IPS DF 6.9 (cell line): ENCODE results near the gene JPT2.

Source experiments
- DNase-seq: peaks from one replicate; pipeline ENCODE4 v3.0.0-alpha.2; 2013; ENCODE audit warnings: low read depth, low spot score
- H3K27ac ChIP-seq: one replicate; pipeline ENCODE4 v1.5.1; 2013; ENCODE audit warnings: low read length, control low read depth
- H3K27me3 ChIP-seq: 2 replicates; pipeline ENCODE4 v1.6.1; 2013; ENCODE audit warnings: mild to moderate bottlenecking, low read length; ENCODE audit not compliant: control insufficient read depth, insufficient read depth
- H3K36me3 ChIP-seq: 2 replicates; pipeline ENCODE4 v1.6.1; 2013; ENCODE audit warnings: low read length; ENCODE audit not compliant: control insufficient read depth, insufficient read depth
- H3K4me1 ChIP-seq: 2 replicates; pipeline ENCODE4 v1.6.1; 2013; ENCODE audit warnings: low read length; ENCODE audit not compliant: control insufficient read depth, insufficient read depth
- H3K4me3 ChIP-seq: 2 replicates; pipeline ENCODE4 v1.5.1; 2013; ENCODE audit warnings: mild to moderate bottlenecking, low read length
- H3K9me3 ChIP-seq: 2 replicates; pipeline ENCODE4 v1.6.1; 2013; ENCODE audit warnings: low read length, inconsistent platforms; ENCODE audit not compliant: control insufficient read depth, insufficient read depth
- WGBS: extraction: QIAGEN DNeasy Blood & Tissue Kit; methylation state at CpG from one replicate; pipeline ENCODE4 v1.1.7; 2013; ENCODE audit warnings: mixed read lengths, missing lambda C conversion rate; ENCODE audit not compliant: insufficient read length, insufficient coverage; 5-methylcytosine and 5-hydroxymethylcytosine counted together

Gene JPT2

DNA sequence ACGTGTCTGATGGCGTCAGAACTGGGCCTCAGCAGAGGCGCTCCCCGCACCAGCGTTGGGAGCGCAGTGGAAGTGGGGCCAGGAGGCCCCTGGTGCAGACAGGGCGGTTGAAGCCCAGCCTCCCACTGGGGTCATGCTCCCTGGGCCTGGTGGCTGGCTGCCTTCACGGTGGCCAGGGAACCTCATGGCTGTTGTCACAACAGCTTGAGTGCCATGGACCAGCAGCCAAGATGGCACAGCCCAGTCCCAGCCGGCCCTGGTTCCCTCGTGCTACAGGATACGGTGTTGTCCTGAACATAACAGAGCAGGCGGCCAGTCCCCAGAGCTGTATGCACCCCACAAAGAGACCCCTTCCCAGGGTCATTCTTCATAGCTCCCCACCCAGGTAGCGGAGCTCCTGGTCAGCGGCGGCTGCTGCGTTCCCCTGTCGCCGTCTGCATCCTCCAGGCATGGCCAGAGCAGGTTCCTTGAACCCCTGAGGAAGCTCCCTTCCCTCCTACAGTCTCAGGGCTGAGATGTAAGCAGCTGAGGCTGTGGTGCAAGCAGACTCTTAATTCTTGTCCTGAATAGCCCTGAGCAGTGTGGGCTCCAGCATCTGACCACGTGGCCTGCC is 63.6 kb downstream of the JPT2 start:
- no CpG with 5 or more reads among the region's 19 CpGs for WGBS

DNA sequence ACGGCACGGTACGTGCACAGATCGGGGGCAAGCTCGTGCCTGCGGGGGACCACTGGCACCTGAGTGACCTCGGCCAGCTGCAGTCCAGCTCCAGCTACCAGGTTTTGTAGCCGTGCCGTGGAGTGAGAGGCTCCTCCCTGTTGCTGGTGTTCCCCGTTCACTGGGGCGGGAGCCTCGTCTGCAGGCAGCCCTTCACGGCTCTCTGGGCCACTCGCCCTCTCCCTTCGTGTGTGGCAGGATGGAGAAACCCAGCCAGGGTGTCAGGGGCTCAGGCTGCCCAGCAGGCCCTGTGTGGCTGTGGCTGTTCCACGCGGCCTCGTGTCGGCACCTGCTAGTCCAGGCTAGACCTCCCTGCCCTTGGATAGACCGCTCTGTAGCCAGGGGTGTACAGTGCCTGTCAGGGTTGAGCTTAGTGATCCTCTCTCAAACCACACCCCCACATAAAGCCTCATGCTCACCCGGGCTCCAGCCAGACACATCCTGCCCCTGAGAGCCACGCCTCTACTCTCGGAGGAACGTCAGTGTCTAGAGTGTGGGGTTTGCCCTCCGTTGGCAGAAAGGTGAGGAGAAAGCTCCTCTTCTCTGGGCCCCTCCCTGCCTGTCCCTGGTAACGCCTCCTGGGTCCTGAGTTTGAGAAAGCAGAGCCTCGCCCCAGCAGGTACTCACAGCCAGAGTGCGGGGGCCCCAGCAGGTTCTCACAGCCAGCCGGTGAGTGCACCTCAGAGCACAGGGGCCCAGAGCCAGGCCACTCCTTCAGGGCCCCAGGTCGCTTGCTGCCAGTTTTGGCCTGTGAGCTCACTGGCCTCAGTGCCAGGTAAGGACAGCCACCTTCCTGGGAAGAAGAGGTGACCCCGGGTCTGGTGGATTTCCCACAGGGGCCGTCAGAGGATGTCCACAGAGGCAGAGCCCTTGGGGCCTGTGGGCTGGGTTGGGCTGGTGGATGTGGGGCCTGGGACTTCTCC is 65.6 kb downstream of the JPT2 start:
- H3K27ac ChIP-seq, result no peak overlapping the region
- no peak overlapping the region for H3K4me3 ChIP-seq
- no peak for DNase-seq
- no peaks in the 10 kb centered on the region for H3K4me1 ChIP-seq
- no peaks in the 10 kb centered on the region for H3K27me3 ChIP-seq
- H3K36me3 ChIP-seq, result peaks cover 10% of the 10 kb centered on the region
- WGBS, result no CpG with 5 or more reads among the region's 32 CpGs
- no peaks in the 10 kb centered on the region for H3K9me3 ChIP-seq

More for the DNA sequence above, 63.6 kb downstream of the JPT2 start:
- no peaks in the 10 kb centered on the region for H3K27me3 ChIP-seq
- no peak for DNase-seq
- H3K27ac ChIP-seq, result no peak overlapping the region
- H3K9me3 ChIP-seq, result no peaks in the 10 kb centered on the region
- H3K36me3 ChIP-seq, result peaks cover 4% of the 10 kb centered on the region; the same call in 1 of the 2 replicates
- no peak overlapping the region for H3K4me3 ChIP-seq
- no peaks in the 10 kb centered on the region for H3K4me1 ChIP-seq

DNA sequence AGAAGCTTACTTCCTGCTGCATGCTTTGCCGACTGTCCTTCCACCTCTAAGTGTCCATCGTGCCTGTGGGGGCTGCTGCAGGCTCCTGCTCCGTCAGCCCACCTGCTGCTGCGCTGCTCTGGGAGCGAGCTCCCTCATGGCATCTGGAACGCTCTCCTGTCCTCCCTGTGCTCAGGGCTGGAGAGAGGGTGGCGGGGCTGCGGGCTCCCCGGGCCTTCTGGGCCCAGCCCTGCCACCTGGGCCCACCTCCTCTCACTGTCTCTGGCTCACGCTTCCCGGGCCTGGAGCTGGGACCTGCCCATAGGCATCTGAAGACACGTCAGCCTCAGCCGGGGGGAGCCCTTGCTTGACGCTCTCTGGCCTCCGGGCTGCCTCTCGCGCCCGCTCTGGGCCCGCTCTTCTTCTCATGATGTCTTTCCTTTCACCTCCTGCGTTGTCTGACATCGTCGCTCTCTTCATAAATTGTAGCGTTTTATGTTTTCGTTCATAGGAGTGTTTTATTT is 66.3 kb downstream of the JPT2 start:
- Histone ChIP-seq H3K27ac (no peak overlapping the region), H3K36me3 (peaks cover 10% of the 10 kb centered on the region), H3K4me3 (no peak overlapping the region), H3K9me3 (no peaks in the 10 kb centered on the region), H3K27me3 (no peaks in the 10 kb centered on the region), H3K4me1 (no peaks in the 10 kb centered on the region)
- no peak for DNase-seq
- WGBS, result no CpG with 5 or more reads among the region's 24 CpGs

GRCh38 chr16:1745181-1745899 is 67.3 kb downstream of the JPT2 start:
- Histone ChIP-seq H3K9me3 (no peaks in the 10 kb centered on the region), H3K27me3 (no peaks in the 10 kb centered on the region), H3K4me3 (no peak overlapping the region), H3K4me1 (no peaks in the 10 kb centered on the region), H3K36me3 (peaks cover 10% of the 10 kb centered on the region), H3K27ac (no peak overlapping the region)
- no peak for DNase-seq
- WGBS, result no CpG with 5 or more reads among the region's 25 CpGs

GRCh38 chr16:1745900-1746692 is 68.0 kb downstream of the JPT2 start:
- no peak overlapping the region for H3K4me3 ChIP-seq
- no peaks in the 10 kb centered on the region for H3K4me1 ChIP-seq
- DNase-seq, result no peak
- WGBS, result no CpG with 5 or more reads among the region's 29 CpGs
- H3K27ac ChIP-seq, result no peak overlapping the region
- no peaks in the 10 kb centered on the region for H3K9me3 ChIP-seq
- peaks cover 10% of the 10 kb centered on the region for H3K36me3 ChIP-seq
- no peaks in the 10 kb centered on the region for H3K27me3 ChIP-seq

DNA sequence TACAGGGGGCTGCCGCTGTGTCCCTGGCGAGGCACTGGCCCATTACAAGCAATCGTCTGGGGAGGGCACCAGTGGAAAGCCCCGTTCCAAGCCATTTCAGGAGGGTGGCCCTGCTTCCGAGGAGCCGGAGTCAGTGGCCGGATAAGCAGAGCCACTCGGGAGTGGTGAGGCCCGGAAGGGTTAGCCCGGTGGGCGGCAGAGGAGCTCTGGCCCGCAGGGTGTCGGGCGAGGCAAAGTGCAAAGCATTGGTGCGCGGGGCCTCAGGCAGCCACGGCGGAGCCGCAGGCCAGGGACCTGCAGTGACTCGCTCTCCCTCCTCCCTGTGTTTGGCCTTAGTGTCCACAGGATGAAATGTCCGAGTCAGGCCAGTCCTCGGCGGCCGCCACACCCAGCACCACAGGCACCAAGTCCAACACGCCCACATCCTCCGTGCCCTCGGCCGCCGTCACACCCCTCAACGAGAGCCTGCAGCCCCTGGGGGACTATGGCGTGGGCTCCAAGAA is 68.7 kb downstream of the JPT2 start:
- DNase-seq, result no peak
- no peak overlapping the region for H3K4me3 ChIP-seq
- H3K27me3 ChIP-seq, result no peaks in the 10 kb centered on the region
- H3K27ac ChIP-seq, result no peak overlapping the region
- H3K4me1 ChIP-seq, result no peaks in the 10 kb centered on the region
- no peaks in the 10 kb centered on the region for H3K9me3 ChIP-seq
- peaks cover 10% of the 10 kb centered on the region for H3K36me3 ChIP-seq
- no CpG with 5 or more reads among the region's 31 CpGs for WGBS

- Histone ChIP-seq H3K27ac (no peak overlapping the region), H3K36me3 (peaks cover 13% of the 10 kb centered on the region), H3K27me3 (no peaks in the 10 kb centered on the region), H3K4me3 (no peak overlapping the region; the same call in 1 of the 2 replicates), H3K4me1 (no peaks in the 10 kb centered on the region), H3K9me3 (no peaks in the 10 kb centered on the region)
- DNase-seq, result no peak
- WGBS, result no CpG with 5 or more reads among the region's 11 CpGs
Observed at GRCh38 chr16:1747934-1748333, 69.9 kb downstream of the JPT2 start.

- no peaks in the 10 kb centered on the region for H3K9me3 ChIP-seq
- H3K27ac ChIP-seq, result no peak overlapping the region
- H3K27me3 ChIP-seq, result no peaks in the 10 kb centered on the region
- WGBS, result no CpG with 5 or more reads among the region's 29 CpGs
- H3K4me3 ChIP-seq, result no peak overlapping the region
- no peaks in the 10 kb centered on the region for H3K4me1 ChIP-seq
- no peak for DNase-seq
- peaks cover 13% of the 10 kb centered on the region for H3K36me3 ChIP-seq
Observed at GRCh38 chr16:1749152-1750117, 71.4 kb downstream of the JPT2 start.
